Aorta (tissue), 5 donors: ENCODE measurements around the gene CHN2. TPM values are rescaled to one million over a fixed set of nuclear protein-coding genes. Genes with fewer than 3 reads are reported as not detected.

Experiments
- ATAC-seq: fragments of 200-7000 bp; cut with Tn5 transposase; one replicate; pipeline ENCODE4 v1.9.1; 2022; ENCODE audit warnings: moderate library complexity; ENCODE audit not compliant: low FRiP score
- DNase-seq, 2 donors: peaks; one replicate each; pipeline ENCODE4 v3.0.0-alpha.2; 2020
- H3K27ac ChIP-seq, 2 donors: one replicate each; pipeline ENCODE4 v1.5.1; 2013; ENCODE audit warnings: low read length in 2 of 2, mild to moderate bottlenecking in 2 of 2, moderate library complexity in 2 of 2, control low read depth in 1 of 2, inconsistent platforms in 1 of 2, low read depth in 1 of 2
- H3K27me3 ChIP-seq, 2 donors: one replicate each; pipeline ENCODE4 v1.6.1; 2013; ENCODE audit warnings: control low read depth in 1 of 2, low read length in 1 of 2, mild to moderate bottlenecking in 1 of 2, moderate library complexity in 1 of 2; ENCODE audit not compliant: insufficient read depth in 2 of 2, control insufficient read depth in 1 of 2
- H3K36me3 ChIP-seq, 2 donors: one replicate each; pipeline ENCODE4 v1.6.1; 2013; ENCODE audit warnings: control low read depth in 1 of 2, low read length in 1 of 2, mild to moderate bottlenecking in 1 of 2; ENCODE audit not compliant: insufficient read depth in 2 of 2, control insufficient read depth in 1 of 2
- H3K4me1 ChIP-seq, 2 donors: one replicate each; pipeline ENCODE4 v1.6.1; 2013; ENCODE audit warnings: low read length in 2 of 2, control low read depth in 1 of 2, mild to moderate bottlenecking in 1 of 2, moderate library complexity in 1 of 2; ENCODE audit not compliant: insufficient read depth in 2 of 2, control insufficient read depth in 1 of 2
- H3K4me3 ChIP-seq, 2 donors: one replicate each; pipeline ENCODE4 v1.5.1; 2013; ENCODE audit warnings: low read length in 2 of 2, control low read depth in 1 of 2, mild to moderate bottlenecking in 1 of 2
- H3K9me3 ChIP-seq: one replicate; pipeline ENCODE4 v1.6.1; 2013; ENCODE audit warnings: mild to moderate bottlenecking, low read length; ENCODE audit not compliant: control insufficient read depth
- WGBS, 2 donors: extraction: QIAGEN DNeasy Blood & Tissue Kit; methylation state at CpG; one replicate each; pipeline ENCODE4 v1.1.7; 2013; 5-methylcytosine and 5-hydroxymethylcytosine counted together
- intact Hi-C, 2 donors: fragments of 100-400 bp; cut with DNase I; formaldehyde crosslinking; loops; one replicate each; pipeline versions ENCODE4 v1.14.2 to v1.15.0; 2022
- polyA plus RNA-seq, 2 donors: library from polyadenylated mRNA; stranded (reverse); fragments of 200-250 nt; gene quantifications; one replicate each; pipeline ENCODE4 v1.2.3, GENCODE V29; 2013
- total RNA-seq, 2 donors: library from RNA; stranded (reverse); fragmentation: NEBNext Ultra II Directional; extraction: Animal tissue kit (Norgen Biotek cat#: 25700); gene quantifications; one replicate each; pipeline ENCODE4 v1.2.1, GENCODE V29; 2021
- donor health status: healthy with polysubstance abuse.
- donor health status: Bipolar disorder and iron deficiency.
- donor health status: DM: no; HTN: no; CAD: no.
- donor health status: DM: no; HTN: no; CAD: no.
- donor health status: DM: yes; HTN: yes; CAD: no.

The CHN2 gene
- total and polyA plus RNA-seq, 4 donors: 0.61 to 23.2 (median 14.8) TPM

- no peak for ATAC-seq
Measured at GRCh38 chr7:29320577-29320976, 126.0 kb downstream of the CHN2 start.

GRCh38 chr7:29322023-29322712 is 127.6 kb downstream of the CHN2 start:
- no peak for ATAC-seq

More at GRCh38 chr7:29320577-29320976, 126.0 kb downstream of the CHN2 start:
- H3K27me3 ChIP-seq: no peaks in the 10 kb centered on the region
- no peak overlapping the region for H3K4me3 ChIP-seq
- peaks cover 0 to 2% of the 10 kb centered on the region in 2 donors for H3K4me1 ChIP-seq
- H3K9me3 ChIP-seq: no peaks in the 10 kb centered on the region
- no peak for DNase-seq
- H3K27ac ChIP-seq: no peak overlapping the region
- WGBS, 2 donors: 94% methylated on average over 2 of the region's 2 CpGs
- intact Hi-C loops: loop anchor here in 1 of 2 donors (5.0 kb wide), 1 partner anchor 87 kb away; no protein-coding TSS in a partner anchor
- H3K36me3 ChIP-seq: no peaks in the 10 kb centered on the region

DNA sequence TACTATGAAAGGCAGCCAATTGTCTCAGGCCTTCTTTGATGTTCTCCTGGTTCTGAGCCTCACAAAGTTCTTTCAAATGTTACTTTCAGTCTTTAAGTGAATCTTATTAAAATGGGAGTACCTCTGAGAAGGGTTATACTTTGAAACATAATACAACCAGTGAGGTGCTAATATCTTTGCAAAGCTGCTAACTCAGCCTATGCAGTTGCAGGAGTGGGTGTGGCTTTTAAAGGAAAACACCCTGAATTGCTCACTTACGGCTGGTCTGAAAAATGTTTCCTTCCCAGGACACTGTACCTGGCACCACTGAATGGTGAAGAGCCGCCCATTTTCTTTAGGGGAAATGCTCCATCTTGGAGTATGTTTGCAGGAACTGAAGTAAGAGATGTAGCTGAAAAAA is 130.9 kb downstream of the CHN2 start:
- no peak for ATAC-seq
- 83 to 88% methylated on average over 2 of the region's 2 CpGs for WGBS, 2 donors
- intact Hi-C loops: no loop called here
- Histone ChIP-seq H3K9me3 (no peaks in the 10 kb centered on the region), H3K4me1 (peaks cover 2 to 6% of the 10 kb centered on the region in 2 donors), H3K4me3 (no peak overlapping the region), H3K27ac (no peak overlapping the region), H3K27me3 (no peaks in the 10 kb centered on the region), H3K36me3 (no peaks in the 10 kb centered on the region)
- DNase-seq: no peak

More at GRCh38 chr7:29322023-29322712, 127.6 kb downstream of the CHN2 start:
- DNase-seq: no peak
- WGBS, 2 donors: 86 to 91% methylated on average over 3 of the region's 3 CpGs
- no peak overlapping the region for H3K27ac ChIP-seq
- intact Hi-C loops: loop anchor here in 1 of 2 donors (5.0 kb wide), 1 partner anchor 85 kb away; no protein-coding TSS in a partner anchor
- H3K4me1 ChIP-seq: peaks cover 0 to 2% of the 10 kb centered on the region in 2 donors
- no peak overlapping the region for H3K4me3 ChIP-seq
- no peaks in the 10 kb centered on the region for H3K36me3 ChIP-seq
- no peaks in the 10 kb centered on the region for H3K27me3 ChIP-seq
- H3K9me3 ChIP-seq: no peaks in the 10 kb centered on the region

DNA sequence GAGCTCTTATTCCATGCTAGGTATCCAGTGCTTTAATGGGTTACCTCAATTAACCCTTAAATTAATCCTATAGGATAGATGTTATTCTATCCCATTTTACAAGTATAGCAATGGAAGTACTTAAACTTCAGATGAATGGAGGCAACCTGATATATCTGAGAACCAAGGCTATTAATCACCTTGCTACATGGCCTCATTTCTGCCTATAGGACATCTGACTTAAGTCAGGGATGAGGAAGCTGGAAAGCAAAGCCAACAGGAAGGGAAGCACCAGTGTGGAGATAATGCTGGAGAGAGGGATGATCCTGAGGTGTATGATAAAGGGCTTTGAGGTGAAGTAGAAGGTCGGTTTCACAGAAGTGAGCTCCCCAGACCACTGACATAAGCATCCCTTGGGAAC is 132.3 kb downstream of the CHN2 start:
- no peak for DNase-seq
- Histone ChIP-seq H3K4me3 (no peak overlapping the region), H3K4me1 (peaks cover 0 to 6% of the 10 kb centered on the region in 2 donors), H3K36me3 (no peaks in the 10 kb centered on the region), H3K27ac (no peak overlapping the region), H3K27me3 (no peaks in the 10 kb centered on the region), H3K9me3 (no peaks in the 10 kb centered on the region)
- intact Hi-C loops: no loop called here
- 80 to 87% methylated on average over 1 of the region's 1 CpG for WGBS, 2 donors
- ATAC-seq: no peak

GRCh38 chr7:29327455-29327854 is 132.9 kb downstream of the CHN2 start:
- no peak for ATAC-seq
- WGBS, 2 donors: 97 to 98% methylated on average over 8 of the region's 8 CpGs
- Histone ChIP-seq H3K4me3 (no peak overlapping the region), H3K27ac (no peak overlapping the region), H3K4me1 (peaks cover 0 to 6% of the 10 kb centered on the region in 2 donors), H3K9me3 (no peaks in the 10 kb centered on the region), H3K27me3 (no peaks in the 10 kb centered on the region), H3K36me3 (no peaks in the 10 kb centered on the region)
- intact Hi-C loops: no loop called here
- no peak for DNase-seq

DNA sequence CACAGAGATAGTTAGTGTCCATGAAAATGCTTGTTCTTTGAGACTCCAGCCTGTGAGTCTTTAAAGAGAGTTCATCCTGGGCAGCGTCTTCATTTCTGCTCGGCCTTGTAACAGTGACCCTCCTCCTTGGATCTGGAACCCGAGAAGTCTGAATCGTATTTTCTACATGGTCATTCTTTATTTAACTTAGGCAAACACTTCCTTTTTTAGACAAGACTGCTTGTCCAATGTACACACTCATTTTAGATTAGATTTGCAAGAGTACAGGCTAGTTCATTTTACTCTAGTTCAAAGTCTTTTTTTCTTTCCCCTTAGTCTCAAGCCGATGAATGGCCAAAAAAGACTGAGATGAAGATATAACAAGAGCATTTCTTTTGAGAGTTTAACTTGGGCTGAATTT is 133.5 kb downstream of the CHN2 start:
- H3K9me3 ChIP-seq: no peaks in the 10 kb centered on the region
- H3K27ac ChIP-seq: no peak overlapping the region
- H3K36me3 ChIP-seq: no peaks in the 10 kb centered on the region
- intact Hi-C loops: no loop called here
- WGBS, 2 donors: 1 to 4% methylated on average over 5 of the region's 5 CpGs
- DNase-seq: no peak
- H3K4me3 ChIP-seq: no peak overlapping the region
- H3K4me1 ChIP-seq: peaks cover 0 to 6% of the 10 kb centered on the region in 2 donors
- H3K27me3 ChIP-seq: no peaks in the 10 kb centered on the region
- ATAC-seq: no peak

DNA sequence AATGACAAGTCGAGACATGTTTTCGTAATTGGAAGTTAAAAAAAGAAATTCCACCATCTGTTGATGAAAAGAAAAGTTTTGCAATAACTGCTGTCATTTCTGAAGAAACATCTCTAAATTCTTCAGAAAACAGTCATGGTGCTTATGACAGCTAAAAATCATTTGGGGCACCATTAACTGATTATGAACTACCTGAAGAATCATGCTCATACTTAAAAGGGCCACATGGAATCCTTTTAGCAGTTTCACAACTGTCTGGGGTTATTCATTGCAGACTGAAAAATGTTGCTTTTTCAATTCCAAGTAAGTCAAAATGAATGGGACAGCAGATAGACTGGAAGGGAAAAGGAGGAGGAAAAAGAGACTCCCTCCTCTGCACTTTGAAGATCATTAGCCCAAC is 134.2 kb downstream of the CHN2 start:
- Histone ChIP-seq H3K27me3 (no peaks in the 10 kb centered on the region), H3K36me3 (no peaks in the 10 kb centered on the region), H3K27ac (no peak overlapping the region), H3K4me3 (no peak overlapping the region), H3K4me1 (peaks cover 0 to 6% of the 10 kb centered on the region in 2 donors), H3K9me3 (no peaks in the 10 kb centered on the region)
- DNase-seq (no peak), ATAC-seq (no peak)
- WGBS, 2 donors: 20 to 51% methylated on average over 2 of the region's 2 CpGs
- intact Hi-C loops: no loop called here

DNA sequence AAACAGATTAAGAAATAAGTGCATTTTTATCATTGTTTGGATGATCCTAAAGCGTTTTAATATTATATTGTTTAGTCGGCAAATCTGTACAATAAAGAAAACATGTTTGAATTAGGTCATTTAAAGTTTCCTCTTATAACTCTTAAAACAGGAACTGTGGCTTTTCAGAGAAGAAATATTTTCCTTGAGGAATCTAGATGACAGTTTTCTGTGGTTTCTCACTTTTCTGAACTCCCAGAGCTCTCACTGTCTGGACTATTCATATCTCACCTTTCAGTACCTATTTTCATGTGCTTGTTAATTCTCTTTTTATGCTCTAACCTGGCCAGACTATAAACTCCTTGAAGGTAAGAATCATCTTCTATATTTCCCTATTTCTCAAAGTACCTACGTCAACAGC is 135.1 kb downstream of the CHN2 start:
- no peak overlapping the region for H3K27ac ChIP-seq
- ATAC-seq: no peak
- no peaks in the 10 kb centered on the region for H3K27me3 ChIP-seq
- H3K4me3 ChIP-seq: no peak overlapping the region
- no peaks in the 10 kb centered on the region for H3K9me3 ChIP-seq
- intact Hi-C loops: no loop called here
- 63 to 66% methylated on average over 3 of the region's 3 CpGs for WGBS, 2 donors
- H3K36me3 ChIP-seq: no peaks in the 10 kb centered on the region
- peaks cover 0 to 6% of the 10 kb centered on the region in 2 donors for H3K4me1 ChIP-seq
- no peak for DNase-seq

DNA sequence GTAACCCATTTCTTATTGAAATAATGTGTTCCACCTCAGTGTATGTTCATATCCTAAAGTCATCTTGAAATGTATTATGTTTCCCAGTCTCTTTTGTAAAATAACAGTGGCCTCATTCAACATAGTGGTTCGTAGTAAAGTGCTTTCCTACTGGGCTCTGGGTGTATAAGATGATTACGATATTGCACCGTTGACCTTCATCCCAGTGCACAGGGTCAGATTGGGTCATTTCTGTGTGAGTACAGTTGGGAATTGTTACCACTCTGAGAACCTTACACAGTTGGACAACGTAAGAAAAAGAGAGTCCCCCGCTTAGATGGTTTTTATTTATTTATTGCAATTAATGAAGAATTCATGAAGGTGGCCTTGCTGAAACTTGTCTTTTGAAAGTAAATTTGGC is 135.6 kb downstream of the CHN2 start:
- ATAC-seq: no peak
- Histone ChIP-seq H3K4me3 (no peak overlapping the region), H3K36me3 (no peaks in the 10 kb centered on the region), H3K27ac (no peak overlapping the region), H3K27me3 (no peaks in the 10 kb centered on the region), H3K4me1 (peaks cover 0 to 6% of the 10 kb centered on the region in 2 donors), H3K9me3 (no peaks in the 10 kb centered on the region)
- 92 to 96% methylated on average over 5 of the region's 5 CpGs for WGBS, 2 donors
- no peak for DNase-seq
- intact Hi-C loops: no loop called here
